NCI-H1048 (cell line): ENCODE results near the gene AEBP2.
"Not testable (repeated sequence)": the region's sequence is repeated elsewhere in the genome, so short reads cannot be mapped to it uniquely, and the experiment has no call there.

Source experiments
- DNase-seq: peaks from one replicate; lab custom pipeline; 2025; lab: John Stamatoyannopoulos, UW

AEBP2 gene, protein sequence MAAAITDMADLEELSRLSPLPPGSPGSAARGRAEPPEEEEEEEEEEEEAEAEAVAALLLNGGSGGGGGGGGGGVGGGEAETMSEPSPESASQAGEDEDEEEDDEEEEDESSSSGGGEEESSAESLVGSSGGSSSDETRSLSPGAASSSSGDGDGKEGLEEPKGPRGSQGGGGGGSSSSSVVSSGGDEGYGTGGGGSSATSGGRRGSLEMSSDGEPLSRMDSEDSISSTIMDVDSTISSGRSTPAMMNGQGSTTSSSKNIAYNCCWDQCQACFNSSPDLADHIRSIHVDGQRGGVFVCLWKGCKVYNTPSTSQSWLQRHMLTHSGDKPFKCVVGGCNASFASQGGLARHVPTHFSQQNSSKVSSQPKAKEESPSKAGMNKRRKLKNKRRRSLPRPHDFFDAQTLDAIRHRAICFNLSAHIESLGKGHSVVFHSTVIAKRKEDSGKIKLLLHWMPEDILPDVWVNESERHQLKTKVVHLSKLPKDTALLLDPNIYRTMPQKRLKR

DNA sequence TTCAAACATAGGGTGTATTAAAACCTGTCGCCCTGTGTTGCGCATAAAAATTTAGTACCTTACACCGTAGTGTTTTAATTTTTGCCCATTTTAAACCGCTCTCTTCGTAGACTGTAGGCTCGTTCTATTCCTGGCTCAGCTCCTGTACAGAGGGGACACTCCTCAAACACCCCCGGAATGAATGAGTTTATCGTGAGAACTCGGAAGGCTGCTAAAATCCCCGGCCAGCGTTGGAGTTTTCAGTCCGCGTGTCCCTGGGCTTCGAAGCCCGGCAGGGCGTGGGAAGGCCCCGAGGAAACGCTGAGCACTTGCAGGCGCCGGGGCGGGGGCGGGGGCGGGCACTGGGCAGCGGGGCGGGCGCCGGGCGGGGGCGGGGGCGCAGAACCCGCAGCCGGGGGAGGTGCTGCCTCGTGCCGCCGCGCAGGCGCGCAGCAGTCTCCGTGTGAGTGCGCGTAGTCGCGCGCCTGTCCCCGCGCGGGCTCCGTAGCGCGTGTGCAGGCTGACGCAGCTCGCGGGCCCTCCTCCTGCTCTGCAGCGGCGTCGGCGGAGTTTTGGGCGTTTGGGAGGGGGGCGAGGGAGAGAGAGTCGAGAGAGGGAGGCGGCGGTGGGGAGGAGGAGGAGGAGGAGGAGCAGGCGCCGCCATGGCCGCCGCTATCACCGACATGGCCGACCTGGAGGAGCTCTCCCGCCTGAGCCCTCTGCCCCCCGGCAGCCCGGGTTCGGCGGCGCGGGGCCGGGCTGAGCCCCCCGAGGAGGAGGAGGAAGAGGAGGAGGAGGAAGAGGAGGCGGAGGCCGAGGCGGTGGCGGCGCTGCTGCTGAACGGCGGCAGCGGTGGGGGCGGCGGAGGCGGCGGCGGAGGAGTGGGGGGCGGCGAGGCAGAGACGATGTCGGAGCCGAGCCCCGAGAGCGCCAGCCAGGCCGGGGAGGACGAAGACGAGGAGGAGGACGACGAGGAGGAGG is at the start of gene AEBP2:
TSS of gene AEBP2 (plus strand) at position 434 of the 960 bp plus-strand sequence. CDS start at position 642, 208 bp downstream.
- DNase-seq: peak; percentile 85

DNA sequence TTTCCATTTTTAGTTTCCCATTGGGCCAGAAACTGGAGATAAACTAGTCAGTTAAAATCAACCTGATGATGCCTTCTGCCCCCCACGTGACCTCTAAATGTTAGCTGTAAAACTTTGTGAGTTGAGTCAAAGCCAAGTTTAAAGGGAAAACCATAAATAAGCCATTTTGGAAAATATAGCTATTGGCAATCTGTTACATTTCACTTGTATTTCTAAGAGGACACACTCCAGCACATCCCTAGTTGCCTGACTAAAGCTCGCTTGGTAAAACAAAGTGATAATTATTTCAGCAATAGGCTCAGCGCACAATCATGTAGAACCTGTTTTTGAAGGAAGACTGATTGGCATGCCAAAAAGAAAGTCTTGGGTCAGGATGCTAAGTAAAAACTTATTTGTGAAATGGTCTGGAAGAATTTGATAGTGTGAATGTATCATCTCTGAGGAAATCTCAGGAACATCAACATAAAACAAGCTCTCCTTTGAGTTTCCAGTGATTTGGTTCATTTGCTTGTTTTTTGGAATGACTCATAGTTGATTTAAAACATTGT is 49.2 kb upstream of the AEBP2 start:
- DNase-seq: no peak

DNA sequence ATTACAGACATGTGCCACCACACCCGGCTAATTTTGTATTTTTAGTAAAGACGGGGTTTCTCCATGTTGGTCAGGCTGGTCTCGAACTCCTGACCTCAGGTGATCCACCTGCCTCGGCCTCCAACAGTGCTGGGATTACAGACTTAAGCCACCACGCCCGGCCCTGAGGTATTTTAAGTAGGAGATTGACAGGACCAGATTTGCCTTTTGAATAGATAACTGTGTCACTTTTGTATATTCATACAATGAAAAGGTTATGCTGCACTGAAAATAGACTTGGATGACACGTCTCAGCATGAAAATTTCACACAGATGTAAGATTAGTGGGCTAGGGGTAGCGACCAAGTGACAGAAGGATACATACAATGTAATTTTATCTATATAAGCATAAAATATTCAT is 46.6 kb upstream of the AEBP2 start:
- DNase-seq: not testable (repeated sequence)

DNA sequence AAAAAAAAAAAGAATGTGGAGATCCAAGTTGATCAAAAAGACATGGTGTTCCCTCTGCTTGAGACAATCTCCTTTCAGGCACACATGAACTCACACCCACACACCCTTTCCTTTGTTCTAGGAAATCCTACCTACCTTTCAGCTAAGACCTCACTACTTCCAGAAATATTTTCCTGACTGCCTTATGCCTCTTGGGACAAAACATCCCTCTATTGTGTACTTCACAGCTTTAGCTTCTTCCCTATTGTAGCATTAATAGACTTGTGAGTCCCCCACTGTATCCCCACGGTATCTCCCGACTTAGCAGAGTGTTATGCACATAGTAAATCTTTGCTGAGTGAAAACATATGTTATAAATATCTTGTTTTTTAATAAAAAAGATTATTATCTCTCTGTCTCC is 44.9 kb upstream of the AEBP2 start:
- DNase-seq: no peak

GRCh38 chr12:19397534-19397933 is 41.8 kb upstream of the AEBP2 start:
- DNase-seq: no peak

- DNase-seq: no peak
Measured at GRCh38 chr12:19398376-19399363, 40.6 kb upstream of the AEBP2 start.

DNA sequence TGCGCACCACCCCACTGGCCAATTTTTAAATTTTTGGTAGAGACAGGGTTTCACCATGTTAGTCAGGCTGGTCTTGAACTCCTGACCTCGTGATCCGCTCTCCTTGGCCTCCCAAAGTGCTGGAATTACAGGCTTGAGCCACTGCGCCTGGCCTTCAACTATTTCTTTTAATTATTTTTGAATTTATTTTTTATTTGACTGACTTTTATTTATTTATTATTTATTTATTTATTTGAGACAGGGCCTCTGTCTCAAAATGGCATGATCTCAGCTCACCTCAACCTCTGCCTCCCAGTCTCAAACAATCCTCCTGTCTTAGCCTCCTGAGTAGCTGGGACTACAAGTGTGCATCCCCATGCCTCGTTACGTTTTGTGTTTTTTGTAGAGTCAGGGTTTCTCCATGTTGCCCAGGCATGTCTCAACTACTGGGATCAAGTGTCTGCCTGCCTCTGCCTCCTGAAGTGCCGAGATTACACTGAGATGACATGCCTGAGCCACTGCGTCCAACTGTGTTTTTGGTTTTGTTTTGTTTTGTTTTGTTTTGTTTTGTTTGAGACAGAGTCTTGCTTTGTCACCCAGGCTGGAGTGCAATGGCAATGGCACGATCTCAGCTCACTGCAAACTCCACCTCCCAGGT is 38.5 kb upstream of the AEBP2 start:
- not testable (repeated sequence) for DNase-seq

DNA sequence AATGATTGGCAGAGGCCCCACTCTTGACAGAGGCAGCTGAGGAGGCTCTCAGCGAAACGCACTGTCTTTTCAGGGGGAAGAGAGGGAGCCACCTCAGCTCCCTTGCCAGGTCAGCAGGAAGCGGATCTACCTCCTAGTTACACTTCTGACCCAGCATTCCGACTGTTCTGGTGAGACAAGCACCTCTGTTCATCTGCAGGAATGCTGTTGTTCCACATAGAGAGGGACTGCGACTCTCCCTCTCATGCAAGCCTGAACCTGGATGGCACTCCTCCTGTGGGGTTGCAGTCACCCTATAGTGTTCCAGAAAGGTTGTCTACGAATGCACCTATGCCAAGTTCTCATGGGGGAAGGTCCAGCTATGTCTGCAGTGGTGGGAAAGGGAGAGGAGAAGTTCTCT is 37.1 kb upstream of the AEBP2 start:
- no peak for DNase-seq

DNA sequence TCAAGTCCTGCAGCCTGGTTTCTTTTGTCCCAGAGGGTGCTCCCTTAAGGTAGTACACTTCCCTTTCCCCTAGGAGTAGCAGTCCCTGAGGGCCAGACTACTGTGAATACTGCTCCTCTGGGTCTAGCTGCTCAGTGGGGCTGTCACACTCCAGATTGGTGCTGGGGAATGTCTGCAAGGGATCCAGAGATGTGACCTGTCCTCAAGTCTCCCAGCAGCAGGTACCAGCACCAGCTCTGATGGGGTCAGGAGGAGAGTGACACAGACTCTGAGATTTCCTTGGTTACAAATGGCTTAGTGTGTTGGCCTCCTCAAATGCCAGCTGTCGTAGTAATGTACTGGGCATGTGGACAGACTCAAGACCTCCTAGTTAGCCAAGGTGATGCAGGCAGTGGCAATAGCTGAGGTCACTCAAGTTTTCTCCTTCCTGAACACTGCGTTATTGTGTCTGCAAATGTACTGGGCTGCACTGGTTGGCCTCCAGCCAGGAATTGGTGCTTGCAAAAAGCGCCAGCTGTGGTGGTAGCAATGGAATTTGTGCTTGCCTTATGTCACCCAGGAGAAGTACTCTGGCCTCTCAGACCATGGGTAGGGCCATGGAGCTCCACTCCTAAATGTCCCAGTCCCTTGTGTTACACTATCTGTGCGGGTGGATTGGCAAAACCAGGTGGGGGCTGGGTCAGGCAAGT is 36.4 kb upstream of the AEBP2 start:
- DNase-seq: no peak

GRCh38 chr12:19404242-19404880 is 34.9 kb upstream of the AEBP2 start:
- DNase-seq: no peak

- no peak for DNase-seq
Measured at GRCh38 chr12:19409376-19409775, 29.9 kb upstream of the AEBP2 start.

DNA sequence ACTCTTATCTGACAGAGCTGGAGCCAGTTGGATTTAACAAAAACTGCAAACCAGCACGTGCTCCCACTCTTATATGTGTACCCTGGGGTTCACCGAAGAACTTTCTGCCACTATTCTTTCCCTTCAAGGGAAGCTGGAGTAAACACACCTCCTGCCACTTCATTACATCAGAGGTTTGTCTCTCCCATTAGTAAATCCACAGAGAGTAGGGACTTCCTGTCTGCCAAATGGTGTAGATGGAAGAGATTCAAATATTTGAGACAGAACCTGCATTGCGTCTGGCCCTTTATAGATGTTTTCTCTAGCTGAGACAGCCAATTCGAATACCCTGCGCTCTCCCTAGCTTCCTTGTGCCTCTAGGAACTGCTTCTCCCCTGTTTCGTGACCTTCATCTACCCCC is 29.1 kb upstream of the AEBP2 start:
- DNase-seq: no peak

DNA sequence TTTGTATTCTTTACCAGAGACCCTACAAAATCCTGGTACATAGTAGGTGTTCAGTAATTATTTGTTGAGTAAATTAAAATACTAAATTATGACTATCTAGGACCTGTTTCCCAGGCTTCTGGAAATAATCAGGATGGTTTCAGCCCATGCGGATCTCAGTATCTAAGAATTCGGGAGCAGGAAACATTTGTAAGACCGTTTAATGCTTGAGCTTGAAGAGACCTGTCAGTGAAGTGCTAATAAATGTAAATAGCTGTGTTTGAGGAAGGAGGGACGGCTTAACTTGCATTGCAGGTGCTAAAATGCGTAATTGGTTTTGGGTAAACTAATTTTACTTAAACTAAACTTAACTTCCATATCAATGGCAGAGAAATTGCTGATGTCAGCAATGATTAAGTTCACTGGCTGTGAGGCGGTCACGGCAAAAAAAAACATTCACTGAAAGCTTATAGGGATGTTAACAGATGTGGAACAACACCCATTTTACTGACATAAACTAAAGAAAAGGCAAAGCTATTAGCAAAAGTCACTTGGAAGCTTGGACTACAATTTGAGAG is 28.6 kb upstream of the AEBP2 start:
- DNase-seq: no peak

DNA sequence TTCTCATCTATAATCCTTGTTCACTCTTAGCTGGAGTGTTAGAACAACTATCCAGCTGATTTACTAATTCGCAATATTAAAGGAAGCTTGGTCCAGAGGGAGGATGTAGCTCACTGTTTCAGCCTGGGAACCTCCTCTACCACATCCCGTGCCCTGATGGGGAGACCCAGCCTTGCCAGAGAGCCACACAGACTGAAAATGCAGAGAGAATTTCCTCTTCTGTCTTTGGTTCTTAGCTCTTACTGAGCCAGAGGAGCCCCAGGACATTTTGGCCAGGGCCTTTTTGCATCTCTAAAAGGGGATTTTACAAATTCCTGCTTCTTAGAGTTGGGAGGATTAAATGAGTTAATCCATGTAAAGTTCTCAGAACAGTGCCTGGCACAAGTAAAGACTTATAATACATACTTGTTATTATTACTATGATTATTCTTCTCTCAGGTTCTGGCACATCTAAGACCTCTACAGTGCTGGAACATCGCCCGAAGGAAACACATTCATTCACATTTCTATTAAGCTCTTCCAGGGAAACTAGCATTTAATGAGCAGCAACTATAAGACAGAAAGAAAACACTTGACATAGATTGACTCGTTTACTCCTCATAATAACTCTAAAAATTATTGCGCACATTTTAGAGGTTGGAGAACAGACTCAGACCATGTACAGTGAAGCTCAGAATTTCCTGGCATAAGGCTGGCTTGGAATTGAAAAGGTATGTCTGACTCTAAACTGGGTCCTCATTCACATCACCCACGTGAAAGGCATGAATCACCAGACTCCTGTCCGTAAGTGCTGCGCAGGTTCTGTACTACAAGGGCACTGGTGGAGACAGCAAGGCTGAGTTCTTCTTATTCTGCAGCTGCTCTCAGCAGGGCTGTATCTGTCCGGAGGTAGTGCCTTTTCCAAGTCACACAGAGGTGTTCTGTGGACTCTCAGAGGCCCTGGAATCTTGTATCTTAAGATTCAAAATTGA is 27.8 kb upstream of the AEBP2 start:
- no peak for DNase-seq

GRCh38 chr12:19412844-19413243 is 26.4 kb upstream of the AEBP2 start:
- DNase-seq: no peak

GRCh38 chr12:19413582-19413981 is 25.7 kb upstream of the AEBP2 start:
- DNase-seq: not testable (repeated sequence)

GRCh38 chr12:19415563-19415962 is 23.7 kb upstream of the AEBP2 start:
- no peak for DNase-seq

- no peak for DNase-seq
Measured at GRCh38 chr12:19419086-19419485, 20.2 kb upstream of the AEBP2 start.
